Measurements from ENCODE around the gene ITPKC. TPM values are rescaled to one million over a fixed set of nuclear protein-coding genes. Genes with fewer than 3 reads are reported as not detected.
A peak's percentile ranks its signal among the peaks of the same experiment; 100 is the strongest.

Gene ITPKC
- total and polyA plus RNA-seq, 9 of the 15 experiments (the other 6 are each of a cell fraction or from before 2014, with no cell fraction given) = 0.08 to 9.3 (median 5.8) TPM

DNA sequence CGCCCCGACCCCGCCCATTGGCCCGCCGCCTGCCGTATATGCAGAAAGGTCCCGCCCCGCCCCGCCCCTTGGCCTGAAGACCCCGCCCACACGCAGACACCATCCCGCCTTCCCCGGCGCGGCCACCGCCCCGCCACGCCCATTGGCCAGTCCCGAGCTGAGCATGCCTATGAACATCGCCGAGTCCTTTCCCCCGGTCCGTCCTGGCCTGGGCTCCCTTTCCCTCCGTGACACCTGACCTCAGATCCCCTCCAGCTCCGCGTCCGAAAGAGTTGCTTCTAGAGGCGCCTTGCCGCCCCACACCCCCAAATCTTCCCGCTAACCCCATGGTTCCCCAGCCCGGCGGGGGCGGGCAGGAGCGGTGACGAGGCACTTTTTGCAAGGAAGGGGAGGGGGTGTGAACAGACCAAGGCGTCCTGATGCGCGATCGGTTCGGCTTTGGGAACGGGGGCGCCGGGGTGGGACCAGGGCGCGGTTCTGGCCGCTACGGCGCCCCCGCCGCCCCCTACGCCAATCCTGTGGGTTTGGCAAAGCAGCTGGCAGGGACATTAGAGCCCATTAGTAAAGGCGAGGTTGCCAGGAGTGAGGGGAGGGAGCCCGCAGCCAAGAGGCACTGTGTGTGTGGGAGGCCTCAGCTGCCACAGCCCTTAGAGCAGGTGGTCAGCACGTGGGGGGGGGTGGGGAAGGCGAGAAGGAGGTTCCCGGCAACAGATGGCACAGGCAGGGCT, 26.1 kb upstream of the ITPKC start (continued):
- TF ChIP-seq NFIX (CRISPR knock-in tag; IDR thresholded peaks at IDR 0.05; ENCODE audit: low read depth) (no peak), CHAMP1 (IDR thresholded peaks at IDR 0.05) (no peak), GTF2F1 (IDR thresholded peaks at IDR 0.05; ENCODE audit: low read depth, low read length) (no peak; the same call in 1 of the 2 replicates), CBX3 (IDR thresholded peaks at IDR 0.05; ENCODE audit: borderline replicate concordance in 1 of 2, low read length in 2 of 2) (0 out of 3 replicates have a peak, but pooled peaks of 1 of the 2 experiments have one; percentile 38), BRF1 (IDR thresholded peaks at IDR 0.05; ENCODE audit: borderline replicate concordance, extremely low read depth, insufficient read length) (no peak), SOX6 (IDR thresholded peaks at IDR 0.05) (peak; percentile 22; the same call in 1 of the 2 replicates), ZBTB7A (IDR thresholded peaks at IDR 0.05; ENCODE audit: borderline replicate concordance, control insufficient read depth, low read depth, low read length) (peak; percentile 34; the same call in 1 of the 2 replicates), RFX1 (IDR thresholded peaks at IDR 0.05) (no peak), BRF2 (IDR thresholded peaks at IDR 0.05; ENCODE audit: borderline replicate concordance, insufficient read depth, insufficient read length) (no peak), NR3C1 (CRISPR knock-in tag; IDR thresholded peaks at IDR 0.05) (peak; percentile 94), NUFIP1 (IDR thresholded peaks at IDR 0.05; ENCODE audit: partially characterized antibody) (peak; percentile 34), CREM (IDR thresholded peaks at IDR 0.05; ENCODE audit: low read depth) (peak; percentile 32; the same call in 1 of the 2 replicates), BCOR (IDR thresholded peaks at IDR 0.05) (peak; percentile 50; the same call in 1 of the 2 replicates), CSDE1 (IDR thresholded peaks at IDR 0.05) (no peak), TFAM (CRISPR knock-in tag; conservative IDR thresholded peaks at IDR 0.05) (no peak), HINFP (tag; conservative IDR thresholded peaks at IDR 0.05; ENCODE audit: low read depth) (no peak), KAT7 (CRISPR knock-in tag; IDR thresholded peaks at IDR 0.05; ENCODE audit: borderline replicate concordance) (no peak; the same call in 1 of the 2 replicates), NCOA6 (IDR thresholded peaks at IDR 0.05) (no peak), FOXP1 (CRISPR knock-in tag; IDR thresholded peaks at IDR 0.05) (peak; percentile 82; the same call in 1 of the 2 replicates), ZNF436 (CRISPR knock-in tag; IDR thresholded peaks at IDR 0.05) (no peak)
- TF ChIP-seq, protein P1, sequence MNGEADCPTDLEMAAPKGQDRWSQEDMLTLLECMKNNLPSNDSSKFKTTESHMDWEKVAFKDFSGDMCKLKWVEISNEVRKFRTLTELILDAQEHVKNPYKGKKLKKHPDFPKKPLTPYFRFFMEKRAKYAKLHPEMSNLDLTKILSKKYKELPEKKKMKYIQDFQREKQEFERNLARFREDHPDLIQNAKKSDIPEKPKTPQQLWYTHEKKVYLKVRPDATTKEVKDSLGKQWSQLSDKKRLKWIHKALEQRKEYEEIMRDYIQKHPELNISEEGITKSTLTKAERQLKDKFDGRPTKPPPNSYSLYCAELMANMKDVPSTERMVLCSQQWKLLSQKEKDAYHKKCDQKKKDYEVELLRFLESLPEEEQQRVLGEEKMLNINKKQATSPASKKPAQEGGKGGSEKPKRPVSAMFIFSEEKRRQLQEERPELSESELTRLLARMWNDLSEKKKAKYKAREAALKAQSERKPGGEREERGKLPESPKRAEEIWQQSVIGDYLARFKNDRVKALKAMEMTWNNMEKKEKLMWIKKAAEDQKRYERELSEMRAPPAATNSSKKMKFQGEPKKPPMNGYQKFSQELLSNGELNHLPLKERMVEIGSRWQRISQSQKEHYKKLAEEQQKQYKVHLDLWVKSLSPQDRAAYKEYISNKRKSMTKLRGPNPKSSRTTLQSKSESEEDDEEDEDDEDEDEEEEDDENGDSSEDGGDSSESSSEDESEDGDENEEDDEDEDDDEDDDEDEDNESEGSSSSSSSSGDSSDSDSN (IDR thresholded peaks at IDR 0.05; ENCODE audit: borderline replicate concordance in 1 of 2, low read depth in 2 of 2, low read length in 2 of 2) = 0 out of 4 replicates have a peak, but pooled peaks of 1 of the 2 experiments have one; percentile 11
